Measurements from ENCODE around the gene CPA2. TPM values are rescaled to one million over a fixed set of nuclear protein-coding genes. Genes with fewer than 3 reads are reported as not detected.

Gene CPA2
- total and polyA plus RNA-seq, 2 experiments from 2014 or later, result not detected

DNA sequence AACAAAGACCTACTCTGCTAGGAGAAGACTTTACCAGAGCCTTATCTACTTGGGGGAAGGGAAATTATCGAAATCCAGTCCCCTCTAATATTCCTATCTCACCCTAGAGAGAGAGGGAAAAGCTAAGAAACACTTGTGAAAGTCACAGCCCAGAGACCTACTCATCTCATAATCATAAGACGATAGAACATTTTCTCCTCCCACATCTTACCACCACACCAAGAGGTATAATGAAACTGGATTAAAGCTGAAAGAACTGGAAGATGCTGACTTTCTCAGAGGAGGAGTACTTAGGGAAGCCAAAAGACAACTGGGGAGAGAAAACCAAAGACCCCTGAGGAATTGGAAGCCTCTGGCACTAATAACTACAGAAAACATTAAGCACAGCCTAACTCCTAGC is 67.2 kb downstream of the CPA2 start:
- H3K4me3 ChIP-seq, result no peak overlapping the region
- H3K36me3 Mint-ChIP-seq (ENCODE audit: low read depth), result no peaks in the 10 kb centered on the region
- DNase-seq (ENCODE audit: low spot score), result no peak
- no peak overlapping the region for H3K4me2 ChIP-seq
- H3K27ac ChIP-seq (ENCODE audit: low read depth), result no peak overlapping the region
- no peak overlapping the region for H2AFZ ChIP-seq
- no peaks in the 10 kb centered on the region for H3K79me2 ChIP-seq (replicated peaks; ENCODE audit: insufficient read depth)
- H3K27me3 Mint-ChIP-seq (ENCODE audit: insufficient read depth, low read depth, poor library complexity), result peaks cover 2% of the 10 kb centered on the region
- H3K36me3 ChIP-seq (ENCODE audit: insufficient read depth), result no peaks in the 10 kb centered on the region
- peaks cover 8% of the 10 kb centered on the region for H3K9me2 ChIP-seq (ENCODE audit: insufficient read depth)
- no peak overlapping the region for H3K4me3 Mint-ChIP-seq
- H3K27me3 ChIP-seq (ENCODE audit: insufficient read depth), result no peaks in the 10 kb centered on the region
- no peak overlapping the region for H3K27ac Mint-ChIP-seq
- H3K4me1 Mint-ChIP-seq, result peaks cover 13% of the 10 kb centered on the region
- no peaks in the 10 kb centered on the region for H4K20me1 ChIP-seq (replicated peaks; ENCODE audit: insufficient read depth)
- H3F3A ChIP-seq (replicated peaks; ENCODE audit: low read depth), result no peaks in the 10 kb centered on the region
- no peak for TF ChIP-seq NANOG (IDR thresholded peaks at IDR 0.05; ENCODE audit: borderline replicate concordance)
- TF ChIP-seq, protein P1, sequence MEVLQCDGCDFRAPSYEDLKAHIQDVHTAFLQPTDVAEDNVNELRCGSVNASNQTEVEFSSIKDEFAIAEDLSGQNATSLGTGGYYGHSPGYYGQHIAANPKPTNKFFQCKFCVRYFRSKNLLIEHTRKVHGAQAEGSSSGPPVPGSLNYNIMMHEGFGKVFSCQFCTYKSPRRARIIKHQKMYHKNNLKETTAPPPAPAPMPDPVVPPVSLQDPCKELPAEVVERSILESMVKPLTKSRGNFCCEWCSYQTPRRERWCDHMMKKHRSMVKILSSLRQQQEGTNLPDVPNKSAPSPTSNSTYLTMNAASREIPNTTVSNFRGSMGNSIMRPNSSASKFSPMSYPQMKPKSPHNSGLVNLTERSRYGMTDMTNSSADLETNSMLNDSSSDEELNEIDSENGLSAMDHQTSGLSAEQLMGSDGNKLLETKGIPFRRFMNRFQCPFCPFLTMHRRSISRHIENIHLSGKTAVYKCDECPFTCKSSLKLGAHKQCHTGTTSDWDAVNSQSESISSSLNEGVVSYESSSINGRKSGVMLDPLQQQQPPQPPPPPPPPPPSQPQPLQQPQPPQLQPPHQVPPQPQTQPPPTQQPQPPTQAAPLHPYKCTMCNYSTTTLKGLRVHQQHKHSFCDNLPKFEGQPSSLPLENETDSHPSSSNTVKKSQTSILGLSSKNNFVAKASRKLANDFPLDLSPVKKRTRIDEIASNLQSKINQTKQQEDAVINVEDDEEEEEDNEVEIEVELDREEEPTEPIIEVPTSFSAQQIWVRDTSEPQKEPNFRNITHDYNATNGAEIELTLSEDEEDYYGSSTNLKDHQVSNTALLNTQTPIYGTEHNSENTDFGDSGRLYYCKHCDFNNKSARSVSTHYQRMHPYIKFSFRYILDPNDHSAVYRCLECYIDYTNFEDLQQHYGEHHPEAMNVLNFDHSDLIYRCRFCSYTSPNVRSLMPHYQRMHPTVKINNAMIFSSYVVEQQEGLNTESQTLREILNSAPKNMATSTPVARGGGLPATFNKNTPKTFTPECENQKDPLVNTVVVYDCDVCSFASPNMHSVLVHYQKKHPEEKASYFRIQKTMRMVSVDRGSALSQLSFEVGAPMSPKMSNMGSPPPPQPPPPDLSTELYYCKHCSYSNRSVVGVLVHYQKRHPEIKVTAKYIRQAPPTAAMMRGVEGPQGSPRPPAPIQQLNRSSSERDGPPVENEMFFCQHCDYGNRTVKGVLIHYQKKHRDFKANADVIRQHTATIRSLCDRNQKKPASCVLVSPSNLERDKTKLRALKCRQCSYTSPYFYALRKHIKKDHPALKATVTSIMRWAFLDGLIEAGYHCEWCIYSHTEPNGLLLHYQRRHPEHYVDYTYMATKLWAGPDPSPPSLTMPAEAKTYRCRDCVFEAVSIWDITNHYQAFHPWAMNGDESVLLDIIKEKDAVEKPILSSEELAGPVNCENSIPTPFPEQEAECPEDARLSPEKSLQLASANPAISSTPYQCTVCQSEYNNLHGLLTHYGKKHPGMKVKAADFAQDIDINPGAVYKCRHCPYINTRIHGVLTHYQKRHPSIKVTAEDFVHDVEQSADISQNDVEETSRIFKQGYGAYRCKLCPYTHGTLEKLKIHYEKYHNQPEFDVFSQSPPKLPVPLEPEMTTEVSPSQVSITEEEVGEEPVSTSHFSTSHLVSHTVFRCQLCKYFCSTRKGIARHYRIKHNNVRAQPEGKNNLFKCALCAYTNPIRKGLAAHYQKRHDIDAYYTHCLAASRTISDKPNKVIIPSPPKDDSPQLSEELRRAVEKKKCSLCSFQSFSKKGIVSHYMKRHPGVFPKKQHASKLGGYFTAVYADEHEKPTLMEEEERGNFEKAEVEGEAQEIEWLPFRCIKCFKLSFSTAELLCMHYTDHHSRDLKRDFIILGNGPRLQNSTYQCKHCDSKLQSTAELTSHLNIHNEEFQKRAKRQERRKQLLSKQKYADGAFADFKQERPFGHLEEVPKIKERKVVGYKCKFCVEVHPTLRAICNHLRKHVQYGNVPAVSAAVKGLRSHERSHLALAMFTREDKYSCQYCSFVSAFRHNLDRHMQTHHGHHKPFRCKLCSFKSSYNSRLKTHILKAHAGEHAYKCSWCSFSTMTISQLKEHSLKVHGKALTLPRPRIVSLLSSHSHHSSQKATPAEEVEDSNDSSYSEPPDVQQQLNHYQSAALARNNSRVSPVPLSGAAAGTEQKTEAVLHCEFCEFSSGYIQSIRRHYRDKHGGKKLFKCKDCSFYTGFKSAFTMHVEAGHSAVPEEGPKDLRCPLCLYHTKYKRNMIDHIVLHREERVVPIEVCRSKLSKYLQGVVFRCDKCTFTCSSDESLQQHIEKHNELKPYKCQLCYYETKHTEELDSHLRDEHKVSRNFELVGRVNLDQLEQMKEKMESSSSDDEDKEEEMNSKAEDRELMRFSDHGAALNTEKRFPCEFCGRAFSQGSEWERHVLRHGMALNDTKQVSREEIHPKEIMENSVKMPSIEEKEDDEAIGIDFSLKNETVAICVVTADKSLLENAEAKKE (CRISPR knock-in tag; IDR thresholded peaks at IDR 0.05), result no peak
- TF ChIP-seq JUNB (IDR thresholded peaks at IDR 0.05; ENCODE audit: unreplicated experiment), result no peak
- TF ChIP-seq, protein P2, sequence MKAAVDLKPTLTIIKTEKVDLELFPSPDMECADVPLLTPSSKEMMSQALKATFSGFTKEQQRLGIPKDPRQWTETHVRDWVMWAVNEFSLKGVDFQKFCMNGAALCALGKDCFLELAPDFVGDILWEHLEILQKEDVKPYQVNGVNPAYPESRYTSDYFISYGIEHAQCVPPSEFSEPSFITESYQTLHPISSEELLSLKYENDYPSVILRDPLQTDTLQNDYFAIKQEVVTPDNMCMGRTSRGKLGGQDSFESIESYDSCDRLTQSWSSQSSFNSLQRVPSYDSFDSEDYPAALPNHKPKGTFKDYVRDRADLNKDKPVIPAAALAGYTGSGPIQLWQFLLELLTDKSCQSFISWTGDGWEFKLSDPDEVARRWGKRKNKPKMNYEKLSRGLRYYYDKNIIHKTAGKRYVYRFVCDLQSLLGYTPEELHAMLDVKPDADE (IDR thresholded peaks at IDR 0.05), result no peak
- no peak for TF ChIP-seq ZNF114 (CRISPR knock-in tag; IDR thresholded peaks at IDR 0.05)
- TF ChIP-seq STAT1 (IDR thresholded peaks at IDR 0.05; ENCODE audit: unreplicated experiment), result no peak
- TF ChIP-seq EZH2phosphoT487 (IDR thresholded peaks at IDR 0.05; ENCODE audit: unreplicated experiment), result no peak
- no peak for TF ChIP-seq EZH2 (IDR thresholded peaks at IDR 0.05; ENCODE audit: low read depth, unreplicated experiment)
- no peak for TF ChIP-seq POLR2AphosphoS5 (IDR thresholded peaks at IDR 0.05; ENCODE audit: low read depth)
- TF ChIP-seq, protein P3, sequence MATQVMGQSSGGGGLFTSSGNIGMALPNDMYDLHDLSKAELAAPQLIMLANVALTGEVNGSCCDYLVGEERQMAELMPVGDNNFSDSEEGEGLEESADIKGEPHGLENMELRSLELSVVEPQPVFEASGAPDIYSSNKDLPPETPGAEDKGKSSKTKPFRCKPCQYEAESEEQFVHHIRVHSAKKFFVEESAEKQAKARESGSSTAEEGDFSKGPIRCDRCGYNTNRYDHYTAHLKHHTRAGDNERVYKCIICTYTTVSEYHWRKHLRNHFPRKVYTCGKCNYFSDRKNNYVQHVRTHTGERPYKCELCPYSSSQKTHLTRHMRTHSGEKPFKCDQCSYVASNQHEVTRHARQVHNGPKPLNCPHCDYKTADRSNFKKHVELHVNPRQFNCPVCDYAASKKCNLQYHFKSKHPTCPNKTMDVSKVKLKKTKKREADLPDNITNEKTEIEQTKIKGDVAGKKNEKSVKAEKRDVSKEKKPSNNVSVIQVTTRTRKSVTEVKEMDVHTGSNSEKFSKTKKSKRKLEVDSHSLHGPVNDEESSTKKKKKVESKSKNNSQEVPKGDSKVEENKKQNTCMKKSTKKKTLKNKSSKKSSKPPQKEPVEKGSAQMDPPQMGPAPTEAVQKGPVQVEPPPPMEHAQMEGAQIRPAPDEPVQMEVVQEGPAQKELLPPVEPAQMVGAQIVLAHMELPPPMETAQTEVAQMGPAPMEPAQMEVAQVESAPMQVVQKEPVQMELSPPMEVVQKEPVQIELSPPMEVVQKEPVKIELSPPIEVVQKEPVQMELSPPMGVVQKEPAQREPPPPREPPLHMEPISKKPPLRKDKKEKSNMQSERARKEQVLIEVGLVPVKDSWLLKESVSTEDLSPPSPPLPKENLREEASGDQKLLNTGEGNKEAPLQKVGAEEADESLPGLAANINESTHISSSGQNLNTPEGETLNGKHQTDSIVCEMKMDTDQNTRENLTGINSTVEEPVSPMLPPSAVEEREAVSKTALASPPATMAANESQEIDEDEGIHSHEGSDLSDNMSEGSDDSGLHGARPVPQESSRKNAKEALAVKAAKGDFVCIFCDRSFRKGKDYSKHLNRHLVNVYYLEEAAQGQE (IDR thresholded peaks at IDR 0.05; ENCODE audit: unreplicated experiment), result no peak
- TF ChIP-seq, protein P4, sequence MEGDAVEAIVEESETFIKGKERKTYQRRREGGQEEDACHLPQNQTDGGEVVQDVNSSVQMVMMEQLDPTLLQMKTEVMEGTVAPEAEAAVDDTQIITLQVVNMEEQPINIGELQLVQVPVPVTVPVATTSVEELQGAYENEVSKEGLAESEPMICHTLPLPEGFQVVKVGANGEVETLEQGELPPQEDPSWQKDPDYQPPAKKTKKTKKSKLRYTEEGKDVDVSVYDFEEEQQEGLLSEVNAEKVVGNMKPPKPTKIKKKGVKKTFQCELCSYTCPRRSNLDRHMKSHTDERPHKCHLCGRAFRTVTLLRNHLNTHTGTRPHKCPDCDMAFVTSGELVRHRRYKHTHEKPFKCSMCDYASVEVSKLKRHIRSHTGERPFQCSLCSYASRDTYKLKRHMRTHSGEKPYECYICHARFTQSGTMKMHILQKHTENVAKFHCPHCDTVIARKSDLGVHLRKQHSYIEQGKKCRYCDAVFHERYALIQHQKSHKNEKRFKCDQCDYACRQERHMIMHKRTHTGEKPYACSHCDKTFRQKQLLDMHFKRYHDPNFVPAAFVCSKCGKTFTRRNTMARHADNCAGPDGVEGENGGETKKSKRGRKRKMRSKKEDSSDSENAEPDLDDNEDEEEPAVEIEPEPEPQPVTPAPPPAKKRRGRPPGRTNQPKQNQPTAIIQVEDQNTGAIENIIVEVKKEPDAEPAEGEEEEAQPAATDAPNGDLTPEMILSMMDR (conservative IDR thresholded peaks at IDR 0.05; ENCODE audit: low read depth in 2 of 2), result no peak
- TF ChIP-seq CREB1 (CRISPR knock-in tag; IDR thresholded peaks at IDR 0.05; ENCODE audit: low read depth), result no peak
- TF ChIP-seq ZNF331 (CRISPR knock-in tag; IDR thresholded peaks at IDR 0.05; ENCODE audit: low read depth), result no peak
- H3K4me1 ChIP-seq (ENCODE audit: insufficient read depth), result peaks cover 11% of the 10 kb centered on the region
- no peak for ATAC-seq
- no peaks in the 10 kb centered on the region for H3K9me3 Mint-ChIP-seq
